Measurements from ENCODE around the gene ABHD5.

ABHD5 gene

DNA sequence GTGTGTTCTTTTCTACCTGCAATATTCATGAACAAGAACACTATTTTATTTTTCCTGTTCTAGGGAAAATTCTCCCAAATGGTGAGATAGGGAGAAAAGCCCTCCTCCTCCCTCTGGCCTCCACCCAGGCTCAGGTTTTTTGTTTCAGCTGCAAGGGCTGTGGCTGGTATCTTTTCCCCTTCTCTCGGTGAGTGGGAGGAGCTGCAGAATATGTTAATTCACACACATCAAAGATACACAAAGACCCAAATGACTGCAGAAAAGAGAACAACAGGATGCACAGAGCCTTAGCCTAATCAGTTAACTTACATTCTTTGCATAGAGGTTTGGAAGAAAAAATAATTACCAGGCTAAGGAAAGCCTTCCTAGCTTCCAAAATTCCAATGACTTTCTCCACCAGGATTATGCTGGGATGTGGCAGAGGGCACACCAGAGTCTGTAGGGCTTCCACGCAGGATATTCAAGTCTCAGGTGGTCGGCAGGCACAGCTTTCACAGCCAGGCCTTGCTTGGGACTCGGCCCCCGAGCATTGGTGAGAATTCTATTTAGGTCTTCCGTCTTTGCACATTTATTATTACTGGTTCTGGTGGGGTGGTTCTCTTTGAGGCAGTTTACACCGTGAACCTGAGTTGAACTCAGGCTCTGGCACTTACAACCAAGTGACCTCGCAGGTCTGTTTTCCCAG, 64.9 kb downstream of the ABHD5 start:
- DNase-seq (ENCODE audit: low read depth in 2 of 2) = no peak

DNA sequence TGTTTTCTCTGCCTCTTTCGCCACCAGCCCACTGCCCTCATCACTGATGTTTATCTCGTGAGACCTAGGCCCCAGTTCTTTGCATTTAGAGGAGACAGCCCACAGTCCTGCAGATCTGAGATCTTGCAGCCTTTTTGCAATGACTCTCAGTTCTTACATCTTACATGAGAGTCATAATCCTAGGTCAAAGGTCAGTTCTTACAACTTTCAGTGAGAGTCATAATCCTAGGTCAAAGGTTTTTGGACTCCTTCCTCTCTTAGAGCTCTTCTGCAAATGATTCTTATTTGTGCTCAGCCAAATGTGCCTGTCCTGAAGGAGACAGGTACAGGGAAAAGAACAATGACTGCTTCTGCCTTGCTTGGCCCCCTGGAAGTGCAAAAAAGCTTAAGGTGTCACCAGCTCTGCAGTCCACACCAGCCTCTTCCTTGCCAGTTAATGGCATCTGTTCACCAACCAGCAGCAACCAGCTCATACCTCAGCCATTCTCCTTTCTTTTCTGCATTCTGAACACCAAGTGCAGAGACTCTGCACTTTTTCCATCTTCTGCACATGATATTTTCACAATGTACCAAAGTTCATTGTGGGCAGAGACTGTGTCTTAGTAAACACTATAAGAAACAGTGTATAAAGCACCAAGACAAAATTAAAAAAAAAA, 67.1 kb downstream of the ABHD5 start:
- DNase-seq (ENCODE audit: low read depth in 2 of 2) = no peak

DNA sequence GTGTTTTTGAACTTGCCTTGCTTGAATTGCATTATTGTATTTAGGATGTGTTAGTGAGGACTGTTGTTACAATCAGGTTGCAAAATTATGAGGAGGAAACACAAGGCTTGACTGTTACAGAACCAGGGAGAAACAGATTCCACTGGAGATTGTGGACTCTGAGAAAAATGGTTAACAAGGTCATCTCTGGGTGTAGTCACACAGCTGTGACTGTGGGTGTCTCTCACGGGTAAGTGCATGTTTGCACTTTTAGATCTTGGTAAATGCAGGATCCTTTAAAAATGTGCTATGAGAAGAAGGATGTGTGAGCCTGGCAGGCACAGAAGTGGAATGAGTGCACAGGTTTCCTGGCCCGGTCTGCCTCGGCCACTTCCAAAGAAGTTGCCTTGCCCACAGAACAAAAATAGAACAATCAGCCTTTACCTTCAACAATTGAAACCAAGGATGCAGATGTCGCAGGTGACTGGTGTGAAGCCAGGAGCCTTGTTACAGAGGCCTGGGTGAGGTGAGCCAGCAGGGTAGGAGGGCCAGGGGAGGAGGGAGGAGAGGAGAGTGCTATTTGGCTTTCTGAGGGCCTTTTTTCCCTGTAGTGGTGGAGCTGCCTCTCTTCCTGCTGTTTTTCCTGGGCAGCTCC, 68.0 kb downstream of the ABHD5 start:
- DNase-seq (ENCODE audit: low read depth in 2 of 2) = no peak

DNA sequence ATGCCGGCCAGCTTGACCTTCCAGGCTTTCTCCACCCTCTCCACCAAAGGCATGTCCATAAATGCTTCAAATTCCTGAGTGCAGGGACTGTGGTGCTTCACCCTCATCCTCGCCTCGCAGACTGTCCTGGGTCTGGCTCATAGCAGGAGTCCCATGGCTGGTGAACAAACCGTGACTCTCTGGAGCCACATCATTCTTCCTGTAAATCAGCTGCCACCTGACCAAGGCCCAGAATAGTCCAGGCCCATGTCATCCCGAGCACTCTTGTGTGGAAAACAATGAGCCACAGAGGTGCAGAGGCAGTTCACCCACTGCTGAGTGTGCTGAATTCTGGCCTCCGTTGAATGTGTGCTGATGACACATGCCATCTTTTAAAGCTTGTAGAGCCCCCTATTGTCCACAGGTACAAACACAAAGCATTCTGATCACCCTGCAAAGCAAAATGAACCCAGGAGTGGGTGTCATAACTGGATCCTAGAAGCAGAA, 68.6 kb downstream of the ABHD5 start:
- DNase-seq (ENCODE audit: low read depth in 2 of 2) = no peak

DNA sequence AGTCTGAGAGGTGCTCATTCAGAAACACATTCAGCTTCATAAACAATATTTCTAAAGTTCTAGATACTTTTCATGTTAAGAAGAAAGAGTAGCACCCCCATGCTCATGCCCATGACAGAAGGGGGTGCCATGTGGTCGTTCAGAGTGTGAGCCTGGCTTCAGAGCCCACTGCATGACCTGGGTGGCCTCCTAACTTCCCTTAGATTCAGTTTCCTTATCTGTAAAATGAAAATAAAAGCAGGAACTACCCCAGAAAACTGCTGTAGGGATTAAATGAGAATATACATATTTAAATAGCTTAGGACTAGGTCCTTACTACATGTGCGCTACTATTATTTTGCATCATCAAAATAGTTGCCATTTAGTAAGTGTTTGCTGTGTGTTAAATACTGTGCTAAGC, 69.2 kb downstream of the ABHD5 start:
- no peak for DNase-seq (ENCODE audit: low read depth in 2 of 2)

DNA sequence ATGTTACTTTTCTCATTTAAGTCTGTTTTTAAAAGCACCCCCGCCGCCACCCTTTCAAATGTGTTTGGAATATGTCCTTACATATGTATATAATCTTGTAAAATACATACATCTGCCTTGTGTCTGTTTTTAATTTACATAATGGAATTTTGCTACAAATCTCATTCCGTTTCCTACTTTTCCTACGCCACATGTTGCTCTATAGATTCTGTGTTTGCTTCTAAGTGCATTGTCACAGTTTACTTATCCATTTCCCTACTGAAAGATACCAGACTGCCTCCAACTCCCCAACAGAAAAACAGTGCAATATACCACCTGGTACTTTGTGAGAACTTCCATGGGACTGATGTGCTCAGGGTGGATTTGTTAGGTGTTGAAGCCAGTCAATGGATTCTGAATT, 70.2 kb downstream of the ABHD5 start:
- no peak for DNase-seq (ENCODE audit: low read depth in 2 of 2)

DNA sequence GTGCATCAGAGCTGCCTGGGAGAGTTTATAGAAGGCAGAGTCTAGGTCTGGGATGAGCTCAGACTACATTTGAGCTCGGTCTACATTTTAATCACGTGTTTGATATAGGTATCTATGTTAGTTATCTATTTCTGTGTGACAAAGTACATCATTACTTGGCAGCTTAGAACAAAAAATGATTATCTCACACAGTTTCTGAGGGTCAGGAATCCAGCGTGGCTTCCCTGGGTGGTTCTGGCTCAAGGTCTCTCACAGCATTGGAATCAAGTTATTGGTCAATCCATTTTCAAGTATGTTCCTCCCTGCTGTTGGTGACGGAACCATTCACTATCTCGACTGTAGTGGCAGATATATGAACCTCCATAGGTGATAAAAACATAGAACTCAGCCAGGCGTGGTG, 71.7 kb downstream of the ABHD5 start:
- no peak for DNase-seq (ENCODE audit: low read depth in 2 of 2)

DNA sequence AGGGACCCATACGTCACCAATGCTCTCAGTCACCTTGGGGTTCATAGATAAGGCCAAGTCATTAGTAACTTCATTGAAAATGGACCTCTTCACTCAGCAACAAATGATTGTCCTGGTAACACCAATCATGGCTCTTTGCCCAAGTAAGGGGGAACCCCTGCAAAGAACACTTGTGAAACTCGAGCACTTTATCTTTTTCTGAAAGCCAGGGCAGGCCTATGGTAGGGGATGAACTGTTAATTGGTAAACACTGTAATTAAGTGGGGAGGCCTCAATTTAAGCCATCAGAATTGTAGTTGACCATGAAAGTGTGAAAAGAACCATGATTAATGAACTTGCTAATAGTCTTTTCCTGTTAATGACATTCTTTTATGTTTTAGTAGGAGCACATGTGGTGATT, 73.3 kb downstream of the ABHD5 start:
- no peak for DNase-seq (ENCODE audit: low read depth in 2 of 2)

DNA sequence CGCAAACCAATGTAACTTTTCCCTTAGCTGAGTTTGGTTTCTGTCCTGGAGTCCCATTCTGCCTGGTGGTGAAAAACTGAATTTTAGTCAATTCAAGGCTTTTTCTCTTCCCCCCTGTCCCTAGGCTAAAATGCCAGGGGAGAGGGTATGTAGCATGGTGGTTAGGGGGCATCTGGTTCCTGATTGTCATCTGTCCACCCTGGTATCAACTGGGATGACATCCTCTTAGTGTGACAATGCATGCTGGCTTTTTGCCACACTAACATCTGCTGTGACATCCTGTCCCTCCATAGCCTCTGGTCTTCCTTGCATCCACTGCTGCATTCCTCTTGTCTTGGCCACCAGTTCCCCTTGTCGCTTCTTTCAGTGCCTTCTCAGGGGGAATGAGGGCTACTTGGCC, 73.7 kb downstream of the ABHD5 start:
- DNase-seq (ENCODE audit: low read depth in 2 of 2) = no peak

DNA sequence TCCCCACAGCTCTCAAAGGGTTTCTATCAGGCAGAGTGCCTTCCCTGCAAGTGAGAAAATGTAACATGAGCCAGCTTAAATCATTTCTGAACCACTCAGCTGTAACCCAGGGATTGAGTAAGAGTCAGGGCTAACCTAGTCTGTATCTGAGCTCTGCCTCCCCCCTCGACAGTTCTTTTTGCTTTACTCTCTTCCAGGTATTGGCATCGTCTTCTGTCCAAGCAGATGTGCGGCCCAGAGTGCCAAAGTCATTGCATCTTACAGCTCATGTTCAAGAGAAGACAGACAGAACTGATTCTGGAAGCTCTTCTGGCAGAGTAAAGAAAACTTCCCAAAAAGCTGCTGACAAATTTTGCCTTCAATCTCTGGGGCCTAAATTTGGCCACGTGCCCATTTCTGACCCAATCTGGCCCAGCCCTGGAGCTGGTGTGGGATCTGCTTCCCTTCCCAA, 74.8 kb downstream of the ABHD5 start:
- no peak for DNase-seq (ENCODE audit: low read depth in 2 of 2)

DNA sequence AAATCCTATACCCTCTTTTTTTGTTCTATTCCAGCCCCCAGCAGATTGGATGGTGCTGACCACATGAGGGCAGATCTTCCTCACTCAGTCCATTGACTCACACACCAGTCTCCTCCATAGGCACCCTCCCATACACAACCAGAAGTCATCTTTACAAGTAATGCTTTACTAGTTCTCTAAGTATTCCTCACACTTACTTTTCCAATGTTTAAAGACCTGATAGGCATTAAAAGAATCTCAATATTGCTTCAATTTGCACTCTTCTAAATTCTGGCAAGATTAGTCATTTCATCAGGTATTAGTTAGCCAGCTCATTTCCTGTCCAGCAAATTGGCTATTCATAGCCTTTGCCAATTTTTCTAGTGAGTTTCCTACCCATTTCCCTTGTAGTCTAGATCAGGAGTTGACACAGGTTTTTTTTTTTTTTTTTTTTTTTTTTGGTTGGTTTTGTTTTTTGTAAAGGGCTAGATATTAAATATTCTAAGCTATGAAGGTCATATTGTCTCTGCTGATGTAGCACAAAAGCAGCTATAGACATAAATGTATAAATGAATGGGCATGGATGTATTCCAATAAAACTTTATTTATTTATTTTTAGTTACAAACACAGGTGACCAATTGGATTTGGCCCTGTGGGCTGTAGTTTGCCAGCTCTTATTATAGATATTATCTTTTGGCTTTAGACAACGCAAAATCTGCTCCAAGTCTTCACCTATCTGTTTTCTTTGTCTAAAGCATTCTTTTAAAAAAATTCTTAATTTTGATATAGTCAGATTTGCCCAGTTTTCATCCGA, 76.1 kb downstream of the ABHD5 start:
- no peak for DNase-seq (ENCODE audit: low read depth in 2 of 2)

DNA sequence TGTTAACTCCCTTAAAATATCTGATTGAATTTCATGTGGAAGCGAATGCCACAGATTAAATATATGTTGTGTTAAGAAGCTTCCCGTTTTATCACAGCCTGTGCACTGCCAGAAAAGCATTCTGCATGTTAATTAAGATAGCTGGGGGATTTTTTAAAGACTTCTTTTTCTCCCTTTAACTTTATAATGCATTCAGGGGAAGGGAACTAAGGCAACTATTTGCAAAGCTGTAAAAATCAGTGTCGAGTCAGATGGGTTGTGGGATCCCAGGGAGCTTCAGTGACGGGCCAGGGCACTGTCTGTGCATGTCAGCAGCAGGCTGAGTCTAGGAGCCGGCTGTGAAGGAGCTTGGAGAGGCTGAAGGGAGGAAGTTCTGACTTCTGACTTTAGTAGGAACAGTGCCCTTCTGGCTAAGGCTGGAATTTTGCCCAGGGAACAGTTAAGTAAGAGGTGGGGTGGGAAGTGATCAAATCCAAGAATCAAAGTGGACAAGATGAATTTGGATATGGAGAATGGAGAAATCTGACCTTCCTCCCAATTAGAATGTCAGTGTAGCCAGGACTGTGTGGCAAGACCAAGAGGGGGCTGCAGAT, 77.7 kb downstream of the ABHD5 start:
- no peak for DNase-seq (ENCODE audit: low read depth in 2 of 2)

DNA sequence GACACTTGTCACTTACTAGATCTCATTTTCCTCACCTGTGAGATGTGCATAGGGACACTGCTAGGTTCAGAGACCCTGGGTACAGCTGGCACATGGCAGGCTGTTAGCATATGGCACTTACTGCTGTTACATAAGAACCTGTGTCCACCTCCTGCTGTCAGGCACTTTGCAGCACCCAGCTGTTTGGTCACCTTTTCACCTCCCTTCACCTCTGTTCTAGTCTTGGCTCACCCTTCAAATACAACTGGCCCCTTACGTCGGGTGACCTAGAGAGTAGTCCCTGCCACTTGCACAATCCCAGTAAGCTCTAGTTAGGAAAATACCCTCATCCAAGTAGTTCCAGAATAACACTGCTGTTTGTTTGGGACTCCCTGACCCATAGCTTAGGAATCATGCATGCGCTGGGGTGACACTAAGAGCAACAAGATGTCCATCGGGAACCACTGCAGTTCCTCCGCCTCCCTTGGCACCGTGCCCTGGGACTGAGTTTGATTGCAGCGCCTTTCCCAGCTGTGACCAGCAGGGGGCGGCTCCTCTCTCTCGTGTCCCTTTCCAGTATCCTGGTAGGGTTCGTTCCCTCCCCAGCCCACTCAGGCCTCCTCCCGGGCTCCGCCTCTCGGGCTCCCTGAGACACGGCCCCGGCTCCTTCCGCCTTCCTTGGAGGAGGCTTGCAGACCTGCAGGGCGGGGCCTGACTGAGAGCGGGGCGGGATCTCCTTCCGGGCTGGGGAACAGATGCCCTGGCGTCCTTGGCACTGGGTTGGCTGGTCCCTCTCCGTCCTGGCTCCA, 78.6 kb downstream of the ABHD5 start:
- peak; percentile 70 to 71 for DNase-seq (ENCODE audit: low read depth in 2 of 2)

DNA sequence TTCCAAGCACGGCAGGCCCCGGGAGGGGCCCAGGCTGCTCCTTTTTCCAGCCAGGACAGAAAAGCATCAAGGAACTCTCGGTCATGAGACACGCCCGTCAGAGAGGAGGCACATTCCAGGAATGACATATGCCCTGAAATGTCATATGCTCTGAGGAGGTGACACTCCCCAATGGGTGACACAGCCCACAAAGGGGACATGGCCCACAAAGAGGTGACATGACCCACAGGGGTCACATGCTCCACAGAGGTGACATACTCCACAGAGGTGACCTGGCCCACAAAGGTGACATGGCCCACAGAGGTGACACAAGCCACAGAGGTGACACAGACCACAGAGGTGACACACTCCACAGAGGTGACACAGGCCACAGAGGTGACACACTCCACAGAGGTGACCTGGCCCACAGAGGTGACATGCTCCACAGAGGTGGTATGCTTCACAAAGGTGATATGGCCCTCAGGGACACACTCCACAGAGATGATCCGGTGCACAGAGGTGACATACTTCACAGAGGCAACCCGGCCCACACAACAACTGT, 79.2 kb downstream of the ABHD5 start:
- peak in 1 of 2 donors; percentile 24 for DNase-seq (ENCODE audit: low read depth in 2 of 2)

DNA sequence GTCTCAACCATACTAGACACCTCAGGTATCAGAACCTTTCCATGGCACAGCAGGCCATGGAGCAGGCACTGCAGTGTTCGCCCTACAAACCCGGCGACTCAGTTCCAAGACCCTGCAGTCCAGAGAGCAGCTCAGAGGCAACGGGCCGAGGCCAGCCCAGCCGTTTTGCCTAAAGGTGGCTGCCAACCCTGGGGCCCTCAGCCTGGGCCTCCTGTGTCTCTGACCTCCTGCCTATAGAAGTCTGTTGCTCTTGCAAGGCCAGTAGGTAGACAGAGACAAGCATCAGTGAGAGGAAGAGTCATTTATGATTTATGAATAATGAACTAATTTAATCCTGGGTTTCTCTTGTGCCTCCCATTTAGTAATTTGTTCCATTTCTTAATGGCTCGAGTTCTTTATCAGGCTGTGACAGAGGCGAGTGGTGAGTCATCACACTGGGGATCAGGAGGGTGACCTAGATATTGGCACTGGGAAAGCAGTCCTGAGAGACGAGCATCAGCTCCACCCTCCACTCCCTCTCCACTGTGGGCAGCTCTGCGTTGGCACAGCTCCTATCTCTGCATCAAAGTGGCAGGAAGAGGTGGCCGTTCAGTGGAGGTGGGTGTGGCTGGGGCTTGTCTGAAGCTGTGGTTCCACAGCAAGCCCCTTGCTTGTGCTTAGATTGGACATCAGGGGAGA, 79.8 kb downstream of the ABHD5 start:
- DNase-seq (ENCODE audit: low read depth in 2 of 2) = no peak

DNA sequence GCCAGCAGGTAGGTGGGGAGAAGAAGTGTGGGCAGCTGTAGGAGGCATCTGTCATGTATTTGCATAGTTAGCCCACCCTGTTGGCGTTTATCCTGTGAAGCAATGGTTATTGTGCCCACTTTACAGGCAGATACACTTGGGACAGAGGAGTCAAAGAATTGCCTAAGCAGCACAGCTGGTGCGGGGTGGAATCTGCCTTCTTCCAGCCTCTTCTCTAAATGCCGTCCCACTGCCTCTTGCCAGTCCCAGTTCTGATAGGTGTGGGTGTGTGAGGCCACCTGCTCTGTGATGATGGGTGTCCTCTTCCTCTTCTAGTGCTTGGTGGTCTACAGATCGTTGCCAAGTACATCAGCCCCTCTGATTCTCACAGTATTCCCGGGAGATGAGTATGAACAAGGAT, 80.9 kb downstream of the ABHD5 start:
- DNase-seq (ENCODE audit: low read depth in 2 of 2) = no peak

DNA sequence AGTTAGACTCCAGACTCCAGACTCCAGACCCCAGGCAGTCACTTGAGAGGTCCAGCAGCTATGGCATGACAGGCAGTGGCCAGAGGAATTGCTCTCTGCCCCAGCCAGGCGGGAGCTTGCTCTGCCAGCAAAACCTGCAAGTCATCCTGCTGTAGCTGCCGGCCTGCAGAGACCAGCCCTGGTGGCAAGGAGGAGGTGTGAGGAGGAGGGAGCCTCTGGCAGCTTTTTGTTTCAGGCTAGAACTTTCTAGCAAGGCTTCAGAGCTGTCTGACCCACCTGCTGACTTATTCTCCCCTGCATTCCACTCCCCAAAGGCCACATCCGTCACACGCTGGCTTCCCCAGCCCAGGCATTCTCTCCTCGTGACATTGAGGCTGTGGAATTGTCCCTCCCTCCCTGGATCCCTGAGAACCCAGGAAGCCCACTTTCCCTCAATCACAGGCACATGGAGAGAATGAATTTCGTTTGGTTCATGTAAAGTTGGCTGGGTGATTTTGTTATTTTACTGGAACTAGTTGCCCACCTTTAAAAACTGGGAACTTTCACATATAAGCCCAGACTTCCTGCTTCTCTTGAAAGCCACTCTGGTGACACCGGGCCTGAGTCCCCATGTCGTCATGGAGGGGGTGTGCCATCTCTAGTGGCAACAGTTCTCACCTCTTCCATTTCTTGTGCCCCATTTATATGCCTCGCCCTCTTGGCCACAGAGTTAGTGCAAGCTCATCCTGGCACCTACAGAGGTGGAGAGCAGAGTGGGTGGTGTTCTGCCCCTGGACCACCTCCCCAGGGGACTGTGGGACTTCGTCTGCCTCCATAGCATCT, 82.7 kb downstream of the ABHD5 start:
- DNase-seq (ENCODE audit: low read depth in 2 of 2) = no peak

DNA sequence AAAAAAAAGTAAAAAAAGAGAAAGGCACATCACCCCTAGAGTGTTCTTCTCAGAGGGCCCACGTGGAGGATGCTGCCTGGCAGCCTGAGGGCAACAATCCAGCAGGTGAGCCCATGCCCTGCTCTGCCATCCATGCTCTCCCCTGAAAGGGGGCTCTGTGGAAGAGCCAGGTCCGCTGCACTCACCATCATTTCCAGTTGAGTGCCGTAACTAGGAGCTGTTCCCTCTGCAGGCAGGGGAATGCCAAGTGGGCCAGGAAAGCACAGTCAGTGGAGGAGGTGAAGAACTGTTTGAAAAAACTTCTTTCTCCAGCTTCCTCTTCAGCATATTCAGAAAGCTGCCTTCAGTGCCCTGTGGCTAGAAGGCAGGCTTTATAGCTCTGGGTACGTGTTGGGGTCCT, 84.1 kb downstream of the ABHD5 start:
- no peak for DNase-seq (ENCODE audit: low read depth in 2 of 2)

DNA sequence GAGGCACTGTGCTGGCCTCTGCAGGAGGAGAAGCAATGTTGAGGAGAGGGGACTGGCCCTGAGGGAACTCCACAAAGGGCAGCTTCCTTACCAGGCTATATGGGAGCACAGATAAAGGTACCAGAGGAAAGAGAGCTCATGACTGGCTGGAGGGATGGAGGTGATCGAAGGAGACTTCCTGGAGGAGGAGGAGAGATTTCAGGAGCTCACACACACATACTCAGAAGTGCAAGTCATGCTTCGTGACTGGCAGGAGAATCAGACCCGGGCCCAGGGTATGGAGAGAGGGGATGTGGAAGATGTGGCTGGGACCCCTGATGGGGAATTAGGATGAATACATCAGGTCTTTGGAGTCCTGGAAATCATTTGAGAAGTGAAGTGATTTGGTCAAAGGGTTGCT, 85.4 kb downstream of the ABHD5 start:
- DNase-seq (ENCODE audit: low read depth in 2 of 2) = no peak

Measured in stimulated activated CD4-positive, alpha-beta T cell treated with anti-CD3 and anti-CD28 coated beads, Interleukin-15, amount 100 ng/mL, for 48 hours (primary cell).